Neural cell (in vitro differentiated cells): Measurements from ENCODE around the gene CHTF18. TPM values are rescaled to one million over a fixed set of nuclear protein-coding genes. Genes with fewer than 3 reads are reported as not detected.

Experiments used
- H2AFZ ChIP-seq: fragments of 200-600, 300-800 bp; sonication (generic), shearing (Covaris generic); 2 replicates; pipeline ENCODE4 v1.6.0; 2014; ENCODE audit warnings: low read depth, mild to moderate bottlenecking, antibody characterized with exemption, low read length, moderate library complexity
- H3F3A ChIP-seq: fragments of 200-600 bp; shearing (Covaris generic); 2 replicates; pipeline ENCODE4 v1.6.1; 2016; ENCODE audit warnings: mild to moderate bottlenecking, moderate library complexity, mixed read lengths, antibody characterized with exemption, low read length; ENCODE audit not compliant: insufficient read depth, poor library complexity, severe bottlenecking
- H3K27ac ChIP-seq: fragments of 200-600, 300-800 bp; sonication (generic), shearing (Covaris generic); 2 replicates; pipeline ENCODE4 v1.5.1; 2014; ENCODE audit warnings: mild to moderate bottlenecking, low read length, moderate library complexity
- H3K27me3 ChIP-seq: fragments of 300-800, 200-600 bp; sonication (generic), shearing (Covaris generic); 2 replicates; pipeline ENCODE4 v1.6.0; 2014; ENCODE audit warnings: mild to moderate bottlenecking, low read depth, low read length, moderate library complexity; ENCODE audit not compliant: insufficient read depth
- H3K36me3 ChIP-seq: fragments of 300-800, 200-600 bp; sonication (generic), shearing (Covaris generic); 2 replicates; pipeline ENCODE4 v1.5.1; 2014; ENCODE audit warnings: mild to moderate bottlenecking, antibody characterized with exemption, low read length, moderate library complexity; ENCODE audit not compliant: insufficient read depth
- H3K4me2 ChIP-seq: fragments of 300-800, 200-600 bp; sonication (generic), shearing (Covaris generic); 2 replicates; pipeline ENCODE4 v1.6.0; 2014; ENCODE audit warnings: mild to moderate bottlenecking, low read length
- H3K4me3 ChIP-seq: fragments of 300-800, 200-600 bp; sonication (generic), shearing (Covaris generic); 2 replicates; pipeline ENCODE4 v1.5.1; 2014; ENCODE audit warnings: mild to moderate bottlenecking, low read length, moderate library complexity
- H3K79me2 ChIP-seq: fragments of 200-600 bp; shearing (Covaris generic); replicated peaks from 2 replicates; pipeline ENCODE4 v1.6.0; 2014; ENCODE audit warnings: mild to moderate bottlenecking, low read length, moderate library complexity; ENCODE audit not compliant: insufficient read depth
- H3K9ac ChIP-seq: fragments of 300-800, 200-600 bp; sonication (generic), shearing (Covaris generic); 2 replicates; pipeline ENCODE4 v1.6.1; 2016; ENCODE audit warnings: mild to moderate bottlenecking, low read length, mixed read lengths
- H3K9me2 ChIP-seq: fragments of 200-600 bp; shearing (Covaris generic); 2 replicates; pipeline ENCODE4 v1.6.1; 2016; ENCODE audit warnings: mild to moderate bottlenecking, low read length, mixed read lengths; ENCODE audit not compliant: insufficient read depth
- H3K9me3 ChIP-seq: fragments of 200-600, 300-800 bp; sonication (generic), shearing (Covaris generic); 2 replicates; pipeline ENCODE4 v1.6.1; 2016; ENCODE audit warnings: mild to moderate bottlenecking, mixed run types, low read length, moderate library complexity, mixed read lengths
- H4K20me1 ChIP-seq: fragments of 200-600 bp; shearing (Covaris generic); 2 replicates; pipeline ENCODE4 v1.6.1; 2016; ENCODE audit warnings: mild to moderate bottlenecking, mixed run types; ENCODE audit not compliant: insufficient read depth
- CTCF ChIP-seq: fragments of 450-650 bp; IDR thresholded peaks from 2 replicates; pipeline ENCODE4 v1.5.1; 2014; ENCODE audit warnings: antibody characterized with exemption, mild to moderate bottlenecking, moderate library complexity; ENCODE audit not compliant: poor library complexity, severe bottlenecking
- EP300 ChIP-seq: fragments of 450-650 bp; conservative IDR thresholded peaks from 2 replicates; pipeline ENCODE4 v1.6.1; 2014; ENCODE audit warnings: antibody characterized with exemption, mild to moderate bottlenecking, moderate library complexity; ENCODE audit not compliant: poor library complexity, severe bottlenecking
- EZH2 ChIP-seq: fragments of 200-600, 300-800 bp; shearing (Covaris generic), sonication (generic); IDR thresholded peaks from 2 replicates; pipeline ENCODE4 v1.6.1; 2014; ENCODE audit warnings: antibody characterized with exemption, low read length, borderline replicate concordance, mild to moderate bottlenecking; ENCODE audit not compliant: insufficient read depth, poor library complexity, severe bottlenecking
- MXI1 ChIP-seq: fragments of 450-650 bp; conservative IDR thresholded peaks from 2 replicates; pipeline ENCODE4 v1.6.1; 2014; ENCODE audit warnings: antibody characterized with exemption, mild to moderate bottlenecking; ENCODE audit not compliant: poor library complexity, severe bottlenecking
- POLR2AphosphoS5 ChIP-seq: IDR thresholded peaks from 2 replicates; pipeline ENCODE4 v1.6.1; 2012
- RAD21 ChIP-seq: fragments of 450-650 bp; conservative IDR thresholded peaks from 2 replicates; pipeline ENCODE4 v1.6.1; 2014; ENCODE audit warnings: antibody characterized with exemption, mild to moderate bottlenecking, moderate library complexity
- REST ChIP-seq: IDR thresholded peaks from 2 replicates; pipeline ENCODE4 v1.6.1; 2012; ENCODE audit warnings: borderline replicate concordance
- SMC3 ChIP-seq: fragments of 450-650 bp; conservative IDR thresholded peaks from 2 replicates; pipeline ENCODE4 v1.6.1; 2014; ENCODE audit warnings: antibody characterized with exemption, mild to moderate bottlenecking, moderate library complexity; ENCODE audit not compliant: poor library complexity
- TAF1 ChIP-seq: IDR thresholded peaks from 2 replicates; pipeline ENCODE4 v1.6.1; 2012; ENCODE audit warnings: low read depth
- polyA plus RNA-seq: library from polyadenylated mRNA; depleted of rRNA; stranded (reverse); fragments of >200 nt; gene quantifications from 2 replicates; pipeline ENCODE4 v1.2.3, GENCODE V29; 2014

CHTF18 gene
- polyA plus RNA-seq, 1 donor from 2014 or later: 31.2 TPM

- no peaks in the 10 kb centered on the region for H3K27me3 ChIP-seq
- no peaks in the 10 kb centered on the region for H3F3A ChIP-seq
- H3K36me3 ChIP-seq: no peaks in the 10 kb centered on the region
- H3K9me3 ChIP-seq: no peaks in the 10 kb centered on the region
- TF ChIP-seq REST (no peak), MXI1 (no peak), EP300 (no peak), POLR2AphosphoS5 (no peak)
- H3K9me2 ChIP-seq: no peaks in the 10 kb centered on the region
- no peaks in the 10 kb centered on the region for H4K20me1 ChIP-seq
- no peak overlapping the region for H3K4me2 ChIP-seq
- no peak overlapping the region for H2AFZ ChIP-seq
- no peaks in the 10 kb centered on the region for H3K79me2 ChIP-seq
- H3K4me3 ChIP-seq: no peak overlapping the region
- no peak overlapping the region for H3K9ac ChIP-seq
- H3K27ac ChIP-seq: no peak overlapping the region
These were observed 28.8 kb downstream of the CHTF18 start for GRCh38 chr16:817001-817906.

- Histone ChIP-seq H3K4me2 (no peak overlapping the region), H3K27me3 (no peaks in the 10 kb centered on the region), H3K79me2 (no peaks in the 10 kb centered on the region), H2AFZ (no peak overlapping the region), H3K9me3 (no peaks in the 10 kb centered on the region), H3K27ac (no peak overlapping the region), H3K36me3 (no peaks in the 10 kb centered on the region), H3F3A (no peaks in the 10 kb centered on the region), H3K4me3 (no peak overlapping the region), H4K20me1 (no peaks in the 10 kb centered on the region), H3K9me2 (no peaks in the 10 kb centered on the region), H3K9ac (no peak overlapping the region)
- TF ChIP-seq EZH2: no peak
- TF ChIP-seq POLR2AphosphoS5: no peak
- no peak for TF ChIP-seq RAD21
- no peak for TF ChIP-seq CTCF
- TF ChIP-seq TAF1: no peak
- TF ChIP-seq REST: no peak
- no peak for TF ChIP-seq SMC3
- TF ChIP-seq EP300: no peak
- TF ChIP-seq MXI1: no peak
These were observed 29.7 kb downstream of the CHTF18 start for GRCh38 chr16:818132-818531.
